Measurements from ENCODE around the gene MRPS18C. TPM values are rescaled to one million over a fixed set of nuclear protein-coding genes. Genes with fewer than 3 reads are reported as not detected.

MRPS18C gene
- 103 and 106 TPM in 2 replicates for polyA plus RNA-seq (2013)

- no CpG with 5 or more reads among the region's 58 CpGs for WGBS (ENCODE audit: extremely low coverage, insufficient coverage, insufficient read length)
- Histone ChIP-seq H3K18ac (ENCODE audit: low read length) (peak within 1 kb of the TSS; percentile 71), H3K4ac (ENCODE audit: low read depth, low read length) (peak within 1 kb of the TSS; percentile 64), H2BK120ac (ENCODE audit: insufficient read depth, low read length, poor library complexity) (peak within 1 kb of the TSS; percentile 74), H3K36me3 (ENCODE audit: control insufficient read depth in 1 of 2, insufficient read depth in 2 of 2, low read length in 2 of 2) (peaks cover 3 to 9% of the 10 kb centered on the region in 2 experiments), H4K8ac (ENCODE audit: low read depth, low read length) (peak within 1 kb of the TSS; percentile 96), H3K79me1 (ENCODE audit: low read length) (peaks cover 4% of the 10 kb centered on the region), H4K12ac (ENCODE audit: low read depth, low read length) (peak within 1 kb of the TSS; percentile 92), H3K4me3 (ENCODE audit: low read depth, low read length) (peak within 1 kb of the TSS; percentile 90), H2BK12ac (ENCODE audit: low read length) (no peak within 1 kb of the TSS), H2BK5ac (ENCODE audit: low read depth, low read length, poor library complexity) (peak within 1 kb of the TSS; percentile 90), H3K9ac (ENCODE audit: low read length) (peak within 1 kb of the TSS; percentile 92), H2AK5ac (ENCODE audit: low read length) (no peak within 1 kb of the TSS), H3K9me3 (ENCODE audit: insufficient read depth, low read depth, low read length) (no peaks in the 10 kb centered on the region), H2AFZ (ENCODE audit: insufficient read depth, low read length, poor library complexity) (peak within 1 kb of the TSS; percentile 96), H3K4me2 (ENCODE audit: low read length) (peak within 1 kb of the TSS; percentile 61), H3K14ac (ENCODE audit: low read length) (peak within 1 kb of the TSS; percentile 92), H3K79me2 (ENCODE audit: control insufficient read depth, insufficient read depth, low read length, poor library complexity) (peaks cover 7% of the 10 kb centered on the region), H4K91ac (ENCODE audit: low read depth, low read length) (peak within 1 kb of the TSS; percentile 82), H3K4me1 (ENCODE audit: control insufficient read depth in 1 of 2, insufficient read depth in 2 of 2, low read length in 2 of 2) (peaks cover 0 to 3% of the 10 kb centered on the region in 2 experiments), H3K27me3 (ENCODE audit: insufficient read depth, low read length) (no peaks in the 10 kb centered on the region), H3K23ac (ENCODE audit: low read length) (no peak within 1 kb of the TSS), H3K27ac (ENCODE audit: low read depth, low read length) (peak within 1 kb of the TSS; percentile 74)
- DNase-seq, result peak; percentile 97 to 99
Observed at GRCh38 chr4:83455281-83456183, at the start of gene MRPS18C, which contains the start of gene HELQ. TSS of gene MRPS18C (plus strand) at chr4:83456058. CDS start at chr4:83456078, 20 bp downstream. TSS of gene HELQ (minus strand) at chr4:83455823. CDS start at chr4:83455693, 130 bp downstream.

- Histone ChIP-seq H3K4ac (ENCODE audit: low read depth, low read length) (no peak overlapping the region), H3K27ac (ENCODE audit: low read depth, low read length) (no peak overlapping the region), H3K4me3 (ENCODE audit: low read depth, low read length) (no peak overlapping the region), H2BK5ac (ENCODE audit: low read depth, low read length, poor library complexity) (no peak overlapping the region), H4K12ac (ENCODE audit: low read depth, low read length) (no peak overlapping the region), H3K23ac (ENCODE audit: low read length) (no peak overlapping the region), H3K4me1 (ENCODE audit: control insufficient read depth in 1 of 2, insufficient read depth in 2 of 2, low read length in 2 of 2) (peaks cover 5% of the 10 kb centered on the region in 2 experiments), H3K9ac (ENCODE audit: low read length) (no peak overlapping the region), H4K8ac (ENCODE audit: low read depth, low read length) (no peak overlapping the region), H3K9me3 (ENCODE audit: insufficient read depth, low read depth, low read length) (no peaks in the 10 kb centered on the region), H3K18ac (ENCODE audit: low read length) (no peak overlapping the region), H3K4me2 (ENCODE audit: low read length) (no peak overlapping the region), H2BK120ac (ENCODE audit: insufficient read depth, low read length, poor library complexity) (no peak overlapping the region), H2BK12ac (ENCODE audit: low read length) (no peak overlapping the region), H2AFZ (ENCODE audit: insufficient read depth, low read length, poor library complexity) (no peak overlapping the region), H3K14ac (ENCODE audit: low read length) (no peak overlapping the region), H3K27me3 (ENCODE audit: insufficient read depth, low read length) (no peaks in the 10 kb centered on the region), H3K79me2 (ENCODE audit: control insufficient read depth, insufficient read depth, low read length, poor library complexity) (no peaks in the 10 kb centered on the region), H4K91ac (ENCODE audit: low read depth, low read length) (no peak overlapping the region), H2AK5ac (ENCODE audit: low read length) (no peak overlapping the region), H3K79me1 (ENCODE audit: low read length) (no peaks in the 10 kb centered on the region), H3K36me3 (ENCODE audit: control insufficient read depth in 1 of 2, insufficient read depth in 2 of 2, low read length in 2 of 2) (peaks cover 0 to 4% of the 10 kb centered on the region in 2 experiments)
- no peak for DNase-seq
- no CpG with 5 or more reads among the region's 1 CpG for WGBS (ENCODE audit: extremely low coverage, insufficient coverage, insufficient read length)
Observed at GRCh38 chr4:83408908-83409307, 47.0 kb upstream of the MRPS18C start.

GRCh38 chr4:83413676-83414075, 42.2 kb upstream of the MRPS18C start:
- Histone ChIP-seq H2AFZ (ENCODE audit: insufficient read depth, low read length, poor library complexity) (no peak overlapping the region), H3K14ac (ENCODE audit: low read length) (no peak overlapping the region), H3K4me1 (ENCODE audit: control insufficient read depth in 1 of 2, insufficient read depth in 2 of 2, low read length in 2 of 2) (peaks cover 9 to 12% of the 10 kb centered on the region in 2 experiments), H2AK5ac (ENCODE audit: low read length) (no peak overlapping the region), H4K91ac (ENCODE audit: low read depth, low read length) (no peak overlapping the region), H3K27ac (ENCODE audit: low read depth, low read length) (no peak overlapping the region), H3K36me3 (ENCODE audit: control insufficient read depth in 1 of 2, insufficient read depth in 2 of 2, low read length in 2 of 2) (peaks cover 3 to 7% of the 10 kb centered on the region in 2 experiments), H3K27me3 (ENCODE audit: insufficient read depth, low read length) (no peaks in the 10 kb centered on the region), H3K79me2 (ENCODE audit: control insufficient read depth, insufficient read depth, low read length, poor library complexity) (no peaks in the 10 kb centered on the region), H4K12ac (ENCODE audit: low read depth, low read length) (no peak overlapping the region), H3K4ac (ENCODE audit: low read depth, low read length) (no peak overlapping the region), H3K79me1 (ENCODE audit: low read length) (no peaks in the 10 kb centered on the region), H3K4me2 (ENCODE audit: low read length) (no peak overlapping the region), H3K9me3 (ENCODE audit: insufficient read depth, low read depth, low read length) (no peaks in the 10 kb centered on the region), H2BK120ac (ENCODE audit: insufficient read depth, low read length, poor library complexity) (no peak overlapping the region), H2BK12ac (ENCODE audit: low read length) (no peak overlapping the region), H3K4me3 (ENCODE audit: low read depth, low read length) (no peak overlapping the region), H4K8ac (ENCODE audit: low read depth, low read length) (no peak overlapping the region), H3K23ac (ENCODE audit: low read length) (no peak overlapping the region), H2BK5ac (ENCODE audit: low read depth, low read length, poor library complexity) (no peak overlapping the region), H3K9ac (ENCODE audit: low read length) (no peak overlapping the region), H3K18ac (ENCODE audit: low read length) (no peak overlapping the region)
- DNase-seq, result peak in 1 of 2 donors; percentile 6
- no CpG with 5 or more reads among the region's 2 CpGs for WGBS (ENCODE audit: extremely low coverage, insufficient coverage, insufficient read length)

- no peak overlapping the region for H2AK5ac ChIP-seq (ENCODE audit: low read length)
- H3K4me3 ChIP-seq (ENCODE audit: low read depth, low read length), result no peak overlapping the region
- no peak overlapping the region for H4K12ac ChIP-seq (ENCODE audit: low read depth, low read length)
- H3K79me1 ChIP-seq (ENCODE audit: low read length), result no peaks in the 10 kb centered on the region
- no peak overlapping the region for H4K8ac ChIP-seq (ENCODE audit: low read depth, low read length)
- no peak overlapping the region for H3K18ac ChIP-seq (ENCODE audit: low read length)
- peak overlapping the region; percentile 62 for H3K27ac ChIP-seq (ENCODE audit: low read depth, low read length)
- H3K23ac ChIP-seq (ENCODE audit: low read length), result no peak overlapping the region
- peaks cover 3 to 10% of the 10 kb centered on the region in 2 experiments for H3K36me3 ChIP-seq (ENCODE audit: control insufficient read depth in 1 of 2, insufficient read depth in 2 of 2, low read length in 2 of 2)
- no peak overlapping the region for H2BK12ac ChIP-seq (ENCODE audit: low read length)
- no peak overlapping the region for H3K14ac ChIP-seq (ENCODE audit: low read length)
- H3K9ac ChIP-seq (ENCODE audit: low read length), result no peak overlapping the region
- peaks cover 6 to 8% of the 10 kb centered on the region in 2 experiments for H3K4me1 ChIP-seq (ENCODE audit: control insufficient read depth in 1 of 2, insufficient read depth in 2 of 2, low read length in 2 of 2)
- no peak overlapping the region for H2BK5ac ChIP-seq (ENCODE audit: low read depth, low read length, poor library complexity)
- peak; percentile 30 to 72 for DNase-seq
- peak overlapping the region; percentile 49 for H3K4me2 ChIP-seq (ENCODE audit: low read length)
- no peak overlapping the region for H3K4ac ChIP-seq (ENCODE audit: low read depth, low read length)
- no peaks in the 10 kb centered on the region for H3K9me3 ChIP-seq (ENCODE audit: insufficient read depth, low read depth, low read length)
- no CpG with 5 or more reads among the region's 4 CpGs for WGBS (ENCODE audit: extremely low coverage, insufficient coverage, insufficient read length)
- H4K91ac ChIP-seq (ENCODE audit: low read depth, low read length), result no peak overlapping the region
- H3K79me2 ChIP-seq (ENCODE audit: control insufficient read depth, insufficient read depth, low read length, poor library complexity), result no peaks in the 10 kb centered on the region
- H2BK120ac ChIP-seq (ENCODE audit: insufficient read depth, low read length, poor library complexity), result no peak overlapping the region
- no peaks in the 10 kb centered on the region for H3K27me3 ChIP-seq (ENCODE audit: insufficient read depth, low read length)
- no peak overlapping the region for H2AFZ ChIP-seq (ENCODE audit: insufficient read depth, low read length, poor library complexity)
Observed at GRCh38 chr4:83417566-83417965, 38.3 kb upstream of the MRPS18C start.

All from trophoblast cell (in vitro differentiated cells and primary cell).